DMS53 treated with DMSO at 0.1 percent for 48 hours (cell line): ENCODE results near the gene WBP11.

Experiments used
- DNase-seq: peaks from one replicate; lab custom pipeline; 2025; ENCODE audit not compliant: unreplicated experiment; lab: John Stamatoyannopoulos, UW

The WBP11 gene

GRCh38 chr12:14803011-14803829 lies at the start of gene WBP11, which contains the start of gene C12orf60:
WBP11 (minus strand) TSS chr12:14803478; CDS start chr12:14801383, 2,095 bp downstream.
C12orf60 (plus strand) TSS chr12:14803670; CDS start chr12:14822936, 19,266 bp downstream.
- DNase-seq: peak; percentile 100

- DNase-seq: no peak
Observed at GRCh38 chr12:14852880-14853279, 49.6 kb upstream of the WBP11 start.

GRCh38 chr12:14850929-14851663 lies 47.8 kb upstream of the WBP11 start:
- DNase-seq: no peak

GRCh38 chr12:14849661-14850060 lies 46.4 kb upstream of the WBP11 start:
- DNase-seq: no peak

DNA sequence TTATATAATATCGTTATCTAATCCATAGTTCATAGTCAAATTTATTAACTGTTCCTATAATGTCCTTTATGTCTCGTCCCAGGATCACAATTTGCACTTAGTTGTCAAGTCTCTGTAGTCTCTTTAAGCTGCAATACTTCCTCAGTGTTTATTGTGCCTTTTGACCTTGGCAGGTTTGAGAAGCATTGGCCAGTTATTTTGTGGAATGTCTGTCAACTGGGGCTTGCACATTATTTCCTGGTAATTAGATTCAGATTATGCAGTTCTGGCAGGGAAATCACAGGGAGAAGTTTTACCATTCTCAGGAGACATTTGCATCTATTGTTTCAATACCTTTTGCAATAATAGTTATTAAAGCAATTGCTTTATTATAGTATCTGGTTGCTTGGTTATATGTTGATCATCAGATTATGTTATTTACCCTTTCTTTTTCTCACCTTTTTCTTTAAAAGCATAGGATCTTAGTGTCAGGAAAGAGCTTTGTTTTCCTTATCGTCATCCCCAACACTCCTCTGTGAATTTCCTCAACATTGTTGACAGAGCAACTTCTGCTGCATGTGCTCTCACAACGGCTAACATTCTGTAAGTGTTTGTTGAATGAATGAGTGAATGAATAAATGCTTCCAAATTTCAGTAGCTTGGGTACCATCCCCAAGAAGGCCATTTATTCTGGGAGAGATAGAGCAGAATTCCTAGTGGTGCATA lies 43.8 kb upstream of the WBP11 start:
- DNase-seq: no peak

- no peak for DNase-seq
Observed at GRCh38 chr12:14846042-14846587, 42.8 kb upstream of the WBP11 start.

- peak; percentile 83 for DNase-seq
Observed at GRCh38 chr12:14845350-14845750, 42.1 kb upstream of the WBP11 start.

GRCh38 chr12:14844401-14844800 lies 41.1 kb upstream of the WBP11 start:
- DNase-seq: no peak

GRCh38 chr12:14843425-14843887 lies 40.2 kb upstream of the WBP11 start, which contains the start of gene ART4:
ART4 (minus strand) TSS chr12:14843526; CDS start chr12:14843113, 413 bp downstream.
- DNase-seq: no peak

GRCh38 chr12:14842315-14842714 lies 39.0 kb upstream of the WBP11 start:
- no peak for DNase-seq

DNA sequence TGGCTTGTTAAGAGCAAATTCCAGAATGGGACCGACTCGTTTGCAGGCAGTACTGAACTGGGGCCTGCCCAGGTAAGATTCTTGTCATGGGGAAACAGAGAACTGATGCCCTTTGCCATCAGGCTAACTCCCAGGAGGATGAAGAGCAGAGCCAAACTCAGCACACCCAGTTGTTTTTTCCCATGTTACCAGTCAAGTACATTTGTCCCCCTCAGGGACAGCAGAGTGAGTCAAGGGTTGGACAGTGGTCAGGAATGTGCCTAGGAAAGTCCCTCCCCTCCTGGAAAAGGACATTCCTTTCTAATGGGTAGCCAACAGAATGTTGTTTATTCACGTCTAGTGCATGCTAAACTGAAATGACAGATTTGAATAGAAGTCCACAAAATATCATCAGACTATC lies 38.5 kb upstream of the WBP11 start:
- DNase-seq: no peak

DNA sequence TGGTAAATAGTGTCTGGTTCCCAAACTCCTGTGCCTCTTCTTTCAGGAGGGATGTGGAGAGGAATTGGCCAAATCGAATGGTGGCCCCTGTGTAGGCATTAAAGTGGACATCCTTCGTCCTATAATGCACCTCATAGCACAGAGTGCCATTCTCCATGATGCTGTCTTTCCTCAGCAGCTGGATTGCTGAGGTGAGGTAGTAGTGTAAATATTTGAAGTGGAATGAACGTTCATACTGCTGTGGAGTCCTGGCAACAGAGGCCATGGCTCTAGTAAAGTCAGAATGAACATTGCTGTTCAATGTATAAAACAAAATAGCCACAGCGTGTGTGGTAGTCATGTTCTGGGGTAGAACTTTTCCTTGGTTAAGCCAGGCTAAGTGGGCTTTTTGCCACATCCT lies 37.3 kb upstream of the WBP11 start:
- peak; percentile 96 for DNase-seq

GRCh38 chr12:14839262-14839661 lies 36.0 kb upstream of the WBP11 start:
- DNase-seq: no peak

GRCh38 chr12:14836336-14837210 lies 33.3 kb upstream of the WBP11 start:
- DNase-seq: no peak

DNA sequence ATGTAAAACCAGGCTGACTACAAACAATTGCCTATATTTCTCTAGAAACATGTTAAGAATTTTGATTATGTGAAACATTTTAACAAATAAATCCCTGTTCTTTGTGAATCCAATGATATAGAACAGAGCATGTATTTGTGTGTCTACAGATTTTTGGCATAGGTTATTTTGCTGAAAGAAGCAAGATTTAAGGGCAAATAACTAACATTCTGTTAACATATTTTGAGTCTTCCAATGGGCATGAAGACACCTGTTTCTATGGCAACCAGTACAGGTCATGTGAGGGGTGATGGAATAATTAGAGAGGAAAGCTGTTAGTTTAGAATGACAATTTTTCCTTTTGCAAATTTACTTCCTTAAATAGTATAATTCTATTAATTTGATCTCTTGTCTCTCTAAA lies 31.2 kb upstream of the WBP11 start:
- DNase-seq: no peak

GRCh38 chr12:14833952-14834351 lies 30.7 kb upstream of the WBP11 start:
- no peak for DNase-seq

GRCh38 chr12:14833336-14833735 lies 30.1 kb upstream of the WBP11 start:
- no peak for DNase-seq

DNA sequence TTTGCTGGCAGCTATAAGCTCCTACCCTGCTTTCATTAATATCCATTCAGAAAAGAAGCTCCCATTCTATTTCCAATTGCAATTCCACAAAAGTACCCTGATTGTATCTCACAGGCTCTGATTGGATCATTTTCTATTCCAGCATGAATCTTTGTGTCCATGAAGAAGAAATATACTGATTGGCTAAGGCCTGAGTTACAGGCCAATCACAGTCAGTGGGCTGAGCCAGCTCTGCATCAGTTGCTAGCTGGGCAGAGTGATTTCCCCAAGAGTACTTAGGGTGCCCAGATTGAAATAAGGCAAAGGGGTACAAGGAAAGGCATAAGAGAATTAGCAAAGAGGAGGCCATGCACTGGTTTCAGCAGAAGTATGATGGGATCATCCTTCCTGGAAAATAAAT lies 25.6 kb upstream of the WBP11 start:
- no peak for DNase-seq

GRCh38 chr12:14827043-14827442 lies 23.8 kb upstream of the WBP11 start:
- no peak for DNase-seq

GRCh38 chr12:14826491-14826890 lies 23.2 kb upstream of the WBP11 start:
- no peak for DNase-seq
